ENCODE results near the gene FBXO31. TPM values are rescaled to one million over a fixed set of nuclear protein-coding genes. Genes with fewer than 3 reads are reported as not detected.

FBXO31 gene
- total RNA-seq, 1 donor from 2014 or later: 27.1 TPM

GRCh38 chr16:87298857-87299465 lies 84.6 kb downstream of the FBXO31 start:
- Mint-ChIP-seq H3K36me3 (ENCODE audit: low read depth) (no peaks in the 10 kb centered on the region), H3K4me3 (no peak overlapping the region)
- intact Hi-C loops (cut with micrococcal nuclease): loop anchor here (5.0 kb wide), 1 partner anchor 737 kb away; no protein-coding TSS in a partner anchor

GRCh38 chr16:87297918-87298631 lies 85.5 kb downstream of the FBXO31 start:
- DNase-seq: no peak
- CTCF ChIA-PET: interaction anchor here (0.7 to 1.5 kb wide), 3 partner anchors 10 to 35 kb away, joined by 3 read pairs; no protein-coding TSS in a partner anchor
- TF ChIP-seq CTCF (IDR thresholded peaks at IDR 0.05): no peak
- no peaks in the 10 kb centered on the region for H3K36me3 Mint-ChIP-seq (ENCODE audit: low read depth)
- H3K27ac Mint-ChIP-seq: no peak overlapping the region
- no peaks in the 10 kb centered on the region for H3K9me3 Mint-ChIP-seq
- no peak overlapping the region for H3K4me3 Mint-ChIP-seq
- ATAC-seq (ENCODE audit: low read depth): no peak
- intact Hi-C loops (cut with micrococcal nuclease): loop anchor here (5.0 kb wide), 1 partner anchor 736 kb away; no protein-coding TSS in a partner anchor
- POLR2A ChIA-PET: no interaction called here
- H3K27me3 Mint-ChIP-seq: no peaks in the 10 kb centered on the region
- no peaks in the 10 kb centered on the region for H3K4me1 Mint-ChIP-seq

More at GRCh38 chr16:87298857-87299465, 84.6 kb downstream of the FBXO31 start:
- no peaks in the 10 kb centered on the region for H3K27me3 Mint-ChIP-seq
- H3K27ac Mint-ChIP-seq: no peak overlapping the region
- CTCF ChIA-PET: no interaction called here
- TF ChIP-seq CTCF (IDR thresholded peaks at IDR 0.05): no peak
- DNase-seq: no peak
- no peak for ATAC-seq (ENCODE audit: low read depth)
- no peaks in the 10 kb centered on the region for H3K4me1 Mint-ChIP-seq
- H3K9me3 Mint-ChIP-seq: no peaks in the 10 kb centered on the region
- POLR2A ChIA-PET: no interaction called here

- Mint-ChIP-seq H3K4me3 (no peak overlapping the region), H3K36me3 (ENCODE audit: low read depth) (no peaks in the 10 kb centered on the region), H3K27me3 (no peaks in the 10 kb centered on the region), H3K4me1 (no peaks in the 10 kb centered on the region), H3K9me3 (no peaks in the 10 kb centered on the region), H3K27ac (no peak overlapping the region)
- DNase-seq (no peak), ATAC-seq (ENCODE audit: low read depth) (no peak)
- intact Hi-C loops (cut with micrococcal nuclease): loop anchor here (5.0 kb wide), 1 partner anchor 735 kb away; no protein-coding TSS in a partner anchor
- CTCF ChIA-PET: interaction anchor here (1.1 to 1.5 kb wide), 3 partner anchors 18 to 734 kb away, joined by 3 read pairs; no protein-coding TSS in a partner anchor
- POLR2A ChIA-PET: no interaction called here
- TF ChIP-seq CTCF (IDR thresholded peaks at IDR 0.05): no peak
Measured at GRCh38 chr16:87297407-87297806, 86.2 kb downstream of the FBXO31 start.

DNA sequence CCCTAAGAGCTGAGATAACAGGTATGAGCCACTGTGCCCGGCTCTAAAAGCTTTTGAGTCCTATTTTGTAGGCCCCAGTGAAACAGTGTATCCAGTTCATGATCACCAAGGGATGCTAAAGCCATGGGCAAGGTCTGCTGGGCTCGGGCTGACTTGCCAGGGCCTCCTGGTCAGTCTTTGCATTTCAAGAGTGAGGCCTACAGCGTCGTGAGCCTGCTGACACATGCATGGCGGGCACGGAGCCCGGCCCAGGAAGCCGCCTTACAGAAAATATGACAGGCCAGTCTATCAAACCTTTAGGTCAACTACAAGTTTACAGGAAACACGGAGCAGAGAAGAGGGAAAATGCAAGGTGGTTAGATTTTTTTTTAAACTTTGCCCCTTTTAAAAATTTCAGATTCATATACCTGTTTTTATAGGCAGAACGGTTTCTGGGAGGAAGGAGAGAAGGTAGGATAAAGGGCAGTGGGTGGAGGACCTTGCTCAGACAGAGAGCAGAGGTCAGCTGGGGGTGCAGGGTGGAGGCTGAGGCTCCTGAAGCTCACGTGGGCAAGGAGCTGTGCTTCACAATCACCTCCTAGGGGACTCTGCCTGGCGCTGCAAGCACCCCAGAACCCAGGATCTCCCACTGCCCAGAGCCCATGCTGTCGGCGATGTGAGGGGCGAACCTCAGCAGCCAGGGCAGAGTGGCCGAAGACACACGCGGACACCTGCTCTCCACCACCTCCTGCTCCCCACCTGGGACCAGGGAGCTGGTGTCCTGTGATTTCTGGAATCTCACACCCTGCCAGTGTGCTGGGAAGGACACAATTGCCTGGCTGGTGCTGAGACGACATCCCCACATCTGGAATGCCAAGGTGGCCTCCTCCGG lies 87.7 kb downstream of the FBXO31 start:
- Mint-ChIP-seq H3K4me3 (no peak overlapping the region), H3K4me1 (no peaks in the 10 kb centered on the region), H3K27ac (no peak overlapping the region), H3K9me3 (peaks cover 2% of the 10 kb centered on the region), H3K27me3 (no peaks in the 10 kb centered on the region), H3K36me3 (ENCODE audit: low read depth) (no peaks in the 10 kb centered on the region)
- no peak for DNase-seq
- intact Hi-C loops (cut with micrococcal nuclease): loop anchor here (5.0 kb wide), 1 partner anchor 734 kb away; no protein-coding TSS in a partner anchor
- TF ChIP-seq CTCF (IDR thresholded peaks at IDR 0.05): no peak
- ChIA-PET POLR2A (no interaction called here), CTCF (interaction anchor here (1.1 kb wide), 1 partner anchor 732 kb away, joined by 3 read pairs; no protein-coding TSS in a partner anchor)
- ATAC-seq (ENCODE audit: low read depth): no peak

All from activated B cell treated with CpG ODN at 0.5 μM for 24 hours (primary cell).